ENCODE results near the gene EYA2.
"Not testable (repeated sequence)": the region's sequence is repeated elsewhere in the genome, so short reads cannot be mapped to it uniquely, and the experiment has no call there.

EYA2 gene

GRCh38 chr20:47154089-47154488, 259.4 kb downstream of the EYA2 start:
- DNase-seq: no peak

GRCh38 chr20:47156301-47157137, 261.9 kb downstream of the EYA2 start:
- no peak for DNase-seq

- DNase-seq: no peak
These were observed 264.5 kb downstream of the EYA2 start for GRCh38 chr20:47159166-47159565.

GRCh38 chr20:47160240-47160639, 265.6 kb downstream of the EYA2 start:
- no peak for DNase-seq

GRCh38 chr20:47160992-47161391, 266.3 kb downstream of the EYA2 start:
- DNase-seq: no peak

GRCh38 chr20:47161411-47161810, 266.8 kb downstream of the EYA2 start:
- no peak for DNase-seq

- DNase-seq: no peak
These were observed 269.5 kb downstream of the EYA2 start for GRCh38 chr20:47164140-47164539.

GRCh38 chr20:47165376-47165865, 270.8 kb downstream of the EYA2 start:
- no peak for DNase-seq

- DNase-seq: no peak
These were observed 273.2 kb downstream of the EYA2 start for GRCh38 chr20:47167846-47168245.

GRCh38 chr20:47172579-47172978, 277.9 kb downstream of the EYA2 start:
- no peak for DNase-seq

- no peak for DNase-seq
These were observed 279.1 kb downstream of the EYA2 start for GRCh38 chr20:47173596-47174216.

- DNase-seq: no peak
These were observed 280.0 kb downstream of the EYA2 start for GRCh38 chr20:47174456-47175243.

- no peak for DNase-seq
These were observed 280.9 kb downstream of the EYA2 start for GRCh38 chr20:47175493-47175892.

- DNase-seq: not testable (repeated sequence)
These were observed 281.6 kb downstream of the EYA2 start for GRCh38 chr20:47176217-47176616.

GRCh38 chr20:47178277-47178676, 283.6 kb downstream of the EYA2 start:
- no peak for DNase-seq

GRCh38 chr20:47178851-47179250, 284.2 kb downstream of the EYA2 start:
- no peak for DNase-seq

- DNase-seq: no peak
These were observed 284.6 kb downstream of the EYA2 start for GRCh38 chr20:47179267-47179666.

GRCh38 chr20:47181056-47181862, 286.6 kb downstream of the EYA2 start:
- no peak for DNase-seq

GRCh38 chr20:47183367-47183766, 288.7 kb downstream of the EYA2 start:
- no peak for DNase-seq

- DNase-seq: no peak
These were observed 293.0 kb downstream of the EYA2 start for GRCh38 chr20:47187450-47188195.

GRCh38 chr20:47188540-47188939, 293.9 kb downstream of the EYA2 start:
- DNase-seq: no peak

GRCh38 chr20:47189060-47189459, 294.4 kb downstream of the EYA2 start:
- DNase-seq: no peak
